Common myeloid progenitor, CD34-positive (primary cell): ENCODE data around the gene RNASE11.
"Not testable (repeated sequence)": the region's sequence is repeated elsewhere in the genome, so short reads cannot be mapped to it uniquely, and the experiment has no call there.

Experiments used
- CTCF ChIA-PET: fragments of 350-600 bp; sonication (Branson Sonifier 250); formaldehyde crosslinking; loops from one replicate; lab custom pipeline; 2021; ENCODE audit warnings: antibody characterized with exemption; lab: Charles Lee
- POLR2A ChIA-PET: fragments of 350-600 bp; sonication (Branson Sonifier 250); formaldehyde crosslinking; loops from one replicate; lab custom pipeline; 2021; ENCODE audit warnings: antibody characterized with exemption; lab: Charles Lee
- DNase-seq, 3 donors: peaks; one replicate each; pipeline versions ENCODE4 v3.0.0 to v3.0.0-alpha.2; 2013
- H3K27ac ChIP-seq, 2 experiments: 1 replicate in 1 of 2; 2 replicates in 1 of 2; pipeline ENCODE4 v1.7.0; 2013; ENCODE audit warnings: inconsistent platforms in 2 of 2, low read length in 2 of 2, mild to moderate bottlenecking in 2 of 2, low read depth in 1 of 2, moderate library complexity in 1 of 2; ENCODE audit not compliant: severe bottlenecking in 2 of 2, insufficient read depth in 1 of 2, poor library complexity in 1 of 2
- H3K27me3 ChIP-seq, 5 experiments: replicated peaks in 2 of 5; 1 replicate in 3 of 5; 2 replicates in 2 of 5; pipeline versions ENCODE4 v1.6.1 to v1.7.0; 2013; ENCODE audit warnings: low read length in 4 of 5, mild to moderate bottlenecking in 2 of 5, moderate library complexity in 2 of 5, inconsistent platforms in 1 of 5; ENCODE audit not compliant: insufficient read depth in 5 of 5, control insufficient read depth in 4 of 5
- H3K36me3 ChIP-seq, 4 experiments: 1 replicate in 2 of 4; 2 replicates in 2 of 4; pipeline versions ENCODE4 v1.6.1 to v1.7.0; 2013; ENCODE audit warnings: low read length in 3 of 4, control low read depth in 1 of 4, mild to moderate bottlenecking in 1 of 4; ENCODE audit not compliant: control insufficient read depth in 4 of 4, insufficient read depth in 4 of 4
- H3K4me1 ChIP-seq, 4 experiments: 1 replicate in 3 of 4; 2 replicates in 1 of 4; pipeline versions ENCODE4 v1.6.1 to v1.7.1; 2013; ENCODE audit warnings: low read length in 3 of 4, mild to moderate bottlenecking in 3 of 4, control low read depth in 1 of 4, inconsistent platforms in 1 of 4, moderate library complexity in 1 of 4; ENCODE audit not compliant: control insufficient read depth in 4 of 4, insufficient read depth in 4 of 4; ENCODE audit errors: control extremely low read depth in 1 of 4
- H3K4me3 ChIP-seq, 7 experiments: 1 replicate in 4 of 7; 2 replicates in 3 of 7; pipeline versions ENCODE4 v1.5.1 to v1.7.0; 2013; ENCODE audit warnings: mild to moderate bottlenecking in 7 of 7, low read length in 6 of 7, moderate library complexity in 6 of 7, inconsistent platforms in 2 of 7, low read depth in 2 of 7, control low read depth in 1 of 7; ENCODE audit not compliant: insufficient read depth in 4 of 7, control insufficient read depth in 1 of 7; ENCODE audit errors: extremely low read depth in 1 of 7
- H3K9me3 ChIP-seq, 5 experiments: 1 replicate in 4 of 5; 2 replicates in 1 of 5; pipeline versions ENCODE4 v1.6.1 to v1.7.1; 2013; ENCODE audit warnings: low read length in 4 of 5, mild to moderate bottlenecking in 2 of 5, inconsistent platforms in 1 of 5, low read depth in 1 of 5, moderate library complexity in 1 of 5; ENCODE audit not compliant: control insufficient read depth in 4 of 5, insufficient read depth in 2 of 5; ENCODE audit errors: control extremely low read depth in 1 of 5
- WGBS: methylation state at CpG from one replicate; pipeline ENCODE4 v1.1.5; 2013; ENCODE audit not compliant: insufficient coverage; 5-methylcytosine and 5-hydroxymethylcytosine counted together

The RNASE11 gene

GRCh38 chr14:20569066-20569465 is 18.7 kb downstream of the RNASE11 start:
- Histone ChIP-seq H3K36me3 (no peaks in the 10 kb centered on the region), H3K27ac (no peak overlapping the region), H3K9me3 (peaks cover 0 to 19% (median 10%) of the 10 kb centered on the region in 5 experiments), H3K4me3 (no peak overlapping the region), H3K4me1 (no peaks in the 10 kb centered on the region), H3K27me3 (no peaks in the 10 kb centered on the region)
- CTCF ChIA-PET: no interaction called here
- POLR2A ChIA-PET: no interaction called here
- DNase-seq: no peak

GRCh38 chr14:20568393-20568792 is 19.4 kb downstream of the RNASE11 start:
- WGBS: 100% methylated on average over 3 of the region's 3 CpGs
- DNase-seq: no peak
- Histone ChIP-seq H3K4me3 (no peak overlapping the region), H3K9me3 (peaks cover 0 to 19% (median 10%) of the 10 kb centered on the region in 5 experiments), H3K27me3 (no peaks in the 10 kb centered on the region), H3K27ac (no peak overlapping the region), H3K36me3 (no peaks in the 10 kb centered on the region), H3K4me1 (no peaks in the 10 kb centered on the region)
- ChIA-PET POLR2A (no interaction called here), CTCF (no interaction called here)

- WGBS: no CpG with 5 or more reads among the region's 1 CpG
- H3K27me3 ChIP-seq: not testable (repeated sequence)
Observed at GRCh38 chr14:20567199-20567598, 20.6 kb downstream of the RNASE11 start.

GRCh38 chr14:20564501-20564997 is 23.3 kb downstream of the RNASE11 start:
- Histone ChIP-seq H3K4me1 (no peaks in the 10 kb centered on the region), H3K36me3 (no peaks in the 10 kb centered on the region), H3K9me3 (peaks cover 0 to 16% (median 10%) of the 10 kb centered on the region in 5 experiments), H3K27ac (no peak overlapping the region), H3K27me3 (no peaks in the 10 kb centered on the region), H3K4me3 (no peak overlapping the region)
- ChIA-PET POLR2A (no interaction called here), CTCF (no interaction called here)
- no peak for DNase-seq
- 91% methylated on average over 2 of the region's 2 CpGs for WGBS

More at GRCh38 chr14:20567199-20567598, 20.6 kb downstream of the RNASE11 start:
- H3K9me3 ChIP-seq: peaks cover 0 to 19% (median 10%) of the 10 kb centered on the region in 5 experiments
- POLR2A ChIA-PET, H3K27ac ChIP-seq, H3K4me3 ChIP-seq, CTCF ChIA-PET, H3K4me1 ChIP-seq, DNase-seq, H3K36me3 ChIP-seq: not testable (repeated sequence)

- no CpG with 5 or more reads among the region's 1 CpG for WGBS
- POLR2A ChIA-PET: no interaction called here
- no peak overlapping the region for H3K27ac ChIP-seq
- peak in 2 of 3 donors; percentile 14 to 51 for DNase-seq
- H3K9me3 ChIP-seq: peaks cover 0 to 12% (median 7%) of the 10 kb centered on the region in 5 experiments
- no peaks in the 10 kb centered on the region for H3K36me3 ChIP-seq
- H3K27me3 ChIP-seq: no peaks in the 10 kb centered on the region
- CTCF ChIA-PET: no interaction called here
- H3K4me3 ChIP-seq: no peak overlapping the region
- no peaks in the 10 kb centered on the region for H3K4me1 ChIP-seq
Observed at GRCh38 chr14:20563971-20564370, 23.8 kb downstream of the RNASE11 start.

- CTCF ChIA-PET: no interaction called here
- no peaks in the 10 kb centered on the region for H3K9me3 ChIP-seq
- peaks cover 0 to 2% (median 0%) of the 10 kb centered on the region in 4 experiments for H3K4me1 ChIP-seq
Observed at GRCh38 chr14:20560961-20561360, 26.8 kb downstream of the RNASE11 start, which contains the start of gene RNASE9. Gene RNASE9, minus strand, starts transcription at chr14:20561047.

GRCh38 chr14:20559461-20559904 is 28.3 kb downstream of the RNASE11 start:
- WGBS: 100% methylated on average over 1 of the region's 2 CpGs
- Histone ChIP-seq H3K9me3 (no peaks in the 10 kb centered on the region), H3K4me1 (peaks cover 0 to 2% (median 0%) of the 10 kb centered on the region in 4 experiments), H3K27ac (no peak overlapping the region), H3K27me3 (no peaks in the 10 kb centered on the region), H3K36me3 (no peaks in the 10 kb centered on the region), H3K4me3 (no peak overlapping the region)
- DNase-seq: no peak
- POLR2A ChIA-PET: no interaction called here
- CTCF ChIA-PET: interaction anchor here (0.6 to 1.2 kb wide), 2 partner anchors 26 to 145 kb away, joined by 3 read pairs; no protein-coding TSS in a partner anchor

More at GRCh38 chr14:20560961-20561360, 26.8 kb downstream of the RNASE11 start, which contains the start of gene RNASE9:
- DNase-seq: no peak
- H3K36me3 ChIP-seq: no peaks in the 10 kb centered on the region
- H3K27ac ChIP-seq: no peak within 1 kb of the TSS
- POLR2A ChIA-PET: no interaction called here
- WGBS: no CpG with 5 or more reads among the region's 3 CpGs
- no peak within 1 kb of the TSS for H3K4me3 ChIP-seq
- no peaks in the 10 kb centered on the region for H3K27me3 ChIP-seq
